ENCODE measurements around the gene SYNGR3. TPM values are rescaled to one million over a fixed set of nuclear protein-coding genes. Genes with fewer than 3 reads are reported as not detected.

Gene SYNGR3
- total and polyA plus RNA-seq, 2 donors from 2014 or later: 2.2 to 4.6 TPM

- intact Hi-C loops (cut with DNase I): no loop called here
- H3K27me3 ChIP-seq (ENCODE audit: control insufficient read depth, insufficient read depth, low read length): no peaks in the 10 kb centered on the region
- FAIRE-seq: no peak
- no peak overlapping the region for H3K27ac ChIP-seq (ENCODE audit: low read depth in 2 of 2, low read length in 2 of 2)
- H3K9me3 ChIP-seq (ENCODE audit: control insufficient read depth in 2 of 3, insufficient read depth in 1 of 3, low read length in 3 of 3): no peaks in the 10 kb centered on the region
- TF ChIP-seq CTCF (IDR thresholded peaks at IDR 0.05; ENCODE audit: borderline replicate concordance, extremely low read depth, insufficient read depth): no peak
- H3K36me3 ChIP-seq (ENCODE audit: control insufficient read depth in 2 of 3, insufficient read depth in 3 of 3, low read length in 3 of 3): no peaks in the 10 kb centered on the region
- peaks cover 0 to 10% (median 0%) of the 10 kb centered on the region in 3 donors for H3K4me1 ChIP-seq (ENCODE audit: control insufficient read depth in 2 of 3, insufficient read depth in 2 of 3, low read depth in 1 of 3, low read length in 3 of 3)
- H3K4me3 ChIP-seq (ENCODE audit: low read length in 3 of 3): no peak overlapping the region
- no peak for DNase-seq
- H3K9ac ChIP-seq (ENCODE audit: low read length in 3 of 3): no peak overlapping the region
Measured at GRCh38 chr16:1944612-1945199, 45.1 kb upstream of the SYNGR3 start.

GRCh38 chr16:1945559-1946391 is 44.0 kb upstream of the SYNGR3 start:
- intact Hi-C loops (cut with DNase I): no loop called here
- H3K4me1 ChIP-seq (ENCODE audit: control insufficient read depth in 2 of 3, insufficient read depth in 2 of 3, low read depth in 1 of 3, low read length in 3 of 3): peaks cover 0 to 8% (median 0%) of the 10 kb centered on the region in 3 donors
- no peaks in the 10 kb centered on the region for H3K27me3 ChIP-seq (ENCODE audit: control insufficient read depth, insufficient read depth, low read length)
- no peak for TF ChIP-seq CTCF (IDR thresholded peaks at IDR 0.05; ENCODE audit: borderline replicate concordance, extremely low read depth, insufficient read depth)
- H3K27ac ChIP-seq (ENCODE audit: low read depth in 2 of 2, low read length in 2 of 2): no peak overlapping the region
- FAIRE-seq (no peak), DNase-seq (no peak)
- H3K4me3 ChIP-seq (ENCODE audit: low read length in 3 of 3): no peak overlapping the region
- H3K36me3 ChIP-seq (ENCODE audit: control insufficient read depth in 2 of 3, insufficient read depth in 3 of 3, low read length in 3 of 3): no peaks in the 10 kb centered on the region
- H3K9ac ChIP-seq (ENCODE audit: low read length in 3 of 3): no peak overlapping the region
- H3K9me3 ChIP-seq (ENCODE audit: control insufficient read depth in 2 of 3, insufficient read depth in 1 of 3, low read length in 3 of 3): no peaks in the 10 kb centered on the region

- Histone ChIP-seq H3K27ac (ENCODE audit: low read depth in 2 of 2, low read length in 2 of 2) (no peak overlapping the region), H3K36me3 (ENCODE audit: control insufficient read depth in 2 of 3, insufficient read depth in 3 of 3, low read length in 3 of 3) (no peaks in the 10 kb centered on the region), H3K9me3 (ENCODE audit: control insufficient read depth in 2 of 3, insufficient read depth in 1 of 3, low read length in 3 of 3) (no peaks in the 10 kb centered on the region), H3K4me1 (ENCODE audit: control insufficient read depth in 2 of 3, insufficient read depth in 2 of 3, low read depth in 1 of 3, low read length in 3 of 3) (peaks cover 0 to 8% (median 0%) of the 10 kb centered on the region in 3 donors), H3K27me3 (ENCODE audit: control insufficient read depth, insufficient read depth, low read length) (no peaks in the 10 kb centered on the region), H3K9ac (ENCODE audit: low read length in 3 of 3) (no peak overlapping the region), H3K4me3 (ENCODE audit: low read length in 3 of 3) (no peak overlapping the region)
- intact Hi-C loops (cut with DNase I): no loop called here
- TF ChIP-seq CTCF (IDR thresholded peaks at IDR 0.05; ENCODE audit: borderline replicate concordance, extremely low read depth, insufficient read depth): no peak
- no peak for FAIRE-seq
- DNase-seq: no peak
Measured at GRCh38 chr16:1946495-1947368, 43.0 kb upstream of the SYNGR3 start.
